ENCODE measurements around the gene AFDN.

GRCh38 chr6:167993831-167994230, 167.1 kb downstream of the AFDN start:
- TF ChIP-seq POLR2A (IDR thresholded peaks at IDR 0.05) (no peak), CTCF (IDR thresholded peaks at IDR 0.05) (no peak)
